Right lobe of liver (tissue), 4 donors: ENCODE results near the gene UNC5CL.

ENCODE experiments used
- POLR2A ChIP-seq: fragments of 450-650 bp; IDR thresholded peaks from one replicate; pipeline ENCODE4 v1.6.1; 2017; ENCODE audit warnings: antibody characterized with exemption, mild to moderate bottlenecking
- TF ChIP-seq, protein P1 (sequence below), 4 donors: fragments of 200-600 bp in 3 of 4; fragments of 450-650 bp in 1 of 4; IDR thresholded peaks; one replicate each; pipeline versions ENCODE4 v1.5.1 to v1.8.0; 2016 to 2022; ENCODE audit warnings: antibody characterized with exemption in 4 of 4, mild to moderate bottlenecking in 2 of 4
- donor health status: DM: no; HTN: no; CAD: no.
- donor health status: DM: no; HTN: no; CAD: no.
- donor health status: DM: no; HTN: yes; CAD: no.

DNA sequence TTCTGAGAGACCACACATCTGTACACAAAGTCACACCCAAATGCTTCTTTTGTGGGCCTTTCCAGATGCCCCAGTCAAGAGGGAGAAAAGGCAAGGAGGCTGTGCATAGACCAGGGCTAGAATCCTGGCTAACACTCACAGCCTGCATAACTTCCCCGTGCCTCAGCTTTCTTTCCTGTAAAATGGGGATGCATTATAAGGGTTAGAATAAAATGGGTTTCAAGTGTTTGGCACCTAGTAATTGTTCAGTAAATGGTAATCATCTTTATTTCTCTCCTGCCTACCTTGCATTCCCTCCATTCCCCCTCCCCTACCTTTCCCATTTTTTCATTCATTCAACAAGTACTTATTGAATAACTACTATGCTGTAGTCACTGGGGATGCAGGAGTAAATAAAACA lies 29.4 kb downstream of the UNC5CL start:
- TF ChIP-seq, protein P1, sequence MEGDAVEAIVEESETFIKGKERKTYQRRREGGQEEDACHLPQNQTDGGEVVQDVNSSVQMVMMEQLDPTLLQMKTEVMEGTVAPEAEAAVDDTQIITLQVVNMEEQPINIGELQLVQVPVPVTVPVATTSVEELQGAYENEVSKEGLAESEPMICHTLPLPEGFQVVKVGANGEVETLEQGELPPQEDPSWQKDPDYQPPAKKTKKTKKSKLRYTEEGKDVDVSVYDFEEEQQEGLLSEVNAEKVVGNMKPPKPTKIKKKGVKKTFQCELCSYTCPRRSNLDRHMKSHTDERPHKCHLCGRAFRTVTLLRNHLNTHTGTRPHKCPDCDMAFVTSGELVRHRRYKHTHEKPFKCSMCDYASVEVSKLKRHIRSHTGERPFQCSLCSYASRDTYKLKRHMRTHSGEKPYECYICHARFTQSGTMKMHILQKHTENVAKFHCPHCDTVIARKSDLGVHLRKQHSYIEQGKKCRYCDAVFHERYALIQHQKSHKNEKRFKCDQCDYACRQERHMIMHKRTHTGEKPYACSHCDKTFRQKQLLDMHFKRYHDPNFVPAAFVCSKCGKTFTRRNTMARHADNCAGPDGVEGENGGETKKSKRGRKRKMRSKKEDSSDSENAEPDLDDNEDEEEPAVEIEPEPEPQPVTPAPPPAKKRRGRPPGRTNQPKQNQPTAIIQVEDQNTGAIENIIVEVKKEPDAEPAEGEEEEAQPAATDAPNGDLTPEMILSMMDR (IDR thresholded peaks at IDR 0.05): no peak
- TF ChIP-seq POLR2A: no peak
